ENCODE results near the gene GPRC5C. TPM values are rescaled to one million over a fixed set of nuclear protein-coding genes. Genes with fewer than 3 reads are reported as not detected.

Gene GPRC5C
- total and polyA plus RNA-seq, 9 of the 15 experiments (the other 6 are each of a cell fraction or from before 2014, with no cell fraction given) = 0.28 to 9.0 (median 4.1) TPM

GRCh38 chr17:74493331-74493833 is 61.5 kb downstream of the GPRC5C start (continued):
- TF ChIP-seq JUND (IDR thresholded peaks at IDR 0.05; ENCODE audit: borderline replicate concordance, low read depth, low read length) = peak; percentile 16; the same call in 1 of the 2 replicates
- no peak; the same call in 2 of the 3 replicates for TF ChIP-seq JUND (tag; IDR thresholded peaks at IDR 0.05; ENCODE audit: borderline replicate concordance, low read depth, low read length)
- peak; percentile 87 for TF ChIP-seq REST (IDR thresholded peaks at IDR 0.05; ENCODE audit: borderline replicate concordance)
- TF ChIP-seq REST (CRISPR knock-in tag; IDR thresholded peaks at IDR 0.05; ENCODE audit: low read depth) = no peak

Small RNAs within 50 kb of the gene (small RNA-seq; reads per million reads assigned to genes)
- 0.15 reads per million for gene RNA5SP448

Other genes starting within 250 kb of the GPRC5C start
Only the 7 nearest of the 12 such genes appear.
- gene KIF19, start 105.9 kb upstream of the GPRC5C start, total RNA-seq (2014; rRNA removed) = not detected in 2 replicates
- gene KIF19, start 105.9 kb upstream of the GPRC5C start, total RNA-seq (2014; rRNA removed; fragmentation: Illumina TruSeq; extraction: Trizol) = not detected in 2 replicates
- not detected in 2 replicates for gene KIF19, start 105.9 kb upstream of the GPRC5C start, total RNA-seq (2015; rRNA removed; fragmentation: Illumina TruSeq; extraction: Trizol)
- not detected in 2 replicates for gene KIF19, start 105.9 kb upstream of the GPRC5C start, total RNA-seq (2021)
- 0.10 and 0.19 TPM in 2 replicates for gene KIF19, start 105.9 kb upstream of the GPRC5C start, polyA plus RNA-seq (2011; rRNA removed)
- not detected in 2 replicates for gene KIF19, start 105.9 kb upstream of the GPRC5C start, polyA plus RNA-seq (2014; fragmentation: Illumina TruSeq; extraction: Trizol)
- gene KIF19, start 105.9 kb upstream of the GPRC5C start, polyA plus RNA-seq (2014; fragmentation: Nextera tagmentation; extraction: Ambion mirVana) = not detected
- gene KIF19, start 105.9 kb upstream of the GPRC5C start, polyA plus RNA-seq (2014; rRNA removed) = not detected in 2 replicates
- gene BTBD17, start 70.2 kb upstream of the GPRC5C start, total RNA-seq (2014; rRNA removed) = not detected in 2 replicates
- gene BTBD17, start 70.2 kb upstream of the GPRC5C start, total RNA-seq (2014; rRNA removed; fragmentation: Illumina TruSeq; extraction: Trizol) = not detected in 2 replicates
- not detected in 2 replicates for gene BTBD17, start 70.2 kb upstream of the GPRC5C start, total RNA-seq (2015; rRNA removed; fragmentation: Illumina TruSeq; extraction: Trizol)
- not detected in 2 replicates for gene BTBD17, start 70.2 kb upstream of the GPRC5C start, total RNA-seq (2021)
- not detected in 2 replicates for gene BTBD17, start 70.2 kb upstream of the GPRC5C start, polyA plus RNA-seq (2011; rRNA removed)
- not detected in 2 replicates for gene BTBD17, start 70.2 kb upstream of the GPRC5C start, polyA plus RNA-seq (2014; fragmentation: Illumina TruSeq; extraction: Trizol)
- gene BTBD17, start 70.2 kb upstream of the GPRC5C start, polyA plus RNA-seq (2014; fragmentation: Nextera tagmentation; extraction: Ambion mirVana) = not detected
- not detected in 2 replicates for gene BTBD17, start 70.2 kb upstream of the GPRC5C start, polyA plus RNA-seq (2014; rRNA removed)
- not detected in 2 replicates for gene GPR142, start 64.6 kb upstream of the GPRC5C start, total RNA-seq (2014; rRNA removed)
- gene GPR142, start 64.6 kb upstream of the GPRC5C start, total RNA-seq (2014; rRNA removed; fragmentation: Illumina TruSeq; extraction: Trizol) = not detected in 2 replicates
- not detected in 2 replicates for gene GPR142, start 64.6 kb upstream of the GPRC5C start, total RNA-seq (2015; rRNA removed; fragmentation: Illumina TruSeq; extraction: Trizol)
- not detected in 2 replicates for gene GPR142, start 64.6 kb upstream of the GPRC5C start, total RNA-seq (2021)
- not detected in 2 replicates for gene GPR142, start 64.6 kb upstream of the GPRC5C start, polyA plus RNA-seq (2011; rRNA removed)
- gene GPR142, start 64.6 kb upstream of the GPRC5C start, polyA plus RNA-seq (2014; fragmentation: Illumina TruSeq; extraction: Trizol) = not detected in 2 replicates
- not detected for gene GPR142, start 64.6 kb upstream of the GPRC5C start, polyA plus RNA-seq (2014; fragmentation: Nextera tagmentation; extraction: Ambion mirVana)
- not detected in 2 replicates for gene GPR142, start 64.6 kb upstream of the GPRC5C start, polyA plus RNA-seq (2014; rRNA removed)
- 0.23 and 0.49 TPM in 2 replicates for gene CD300A, start 34.5 kb downstream of the GPRC5C start, total RNA-seq (2014; rRNA removed)
- 0.22 and 0.29 TPM in 2 replicates for gene CD300A, start 34.5 kb downstream of the GPRC5C start, total RNA-seq (2014; rRNA removed; fragmentation: Illumina TruSeq; extraction: Trizol)
- 0.76 and 0.79 TPM in 2 replicates for gene CD300A, start 34.5 kb downstream of the GPRC5C start, total RNA-seq (2015; rRNA removed; fragmentation: Illumina TruSeq; extraction: Trizol)
- gene CD300A, start 34.5 kb downstream of the GPRC5C start, total RNA-seq (2021) = 0.36 and 0.44 TPM in 2 replicates
- gene CD300A, start 34.5 kb downstream of the GPRC5C start, polyA plus RNA-seq (2011; rRNA removed) = 1.7 and 19.7 TPM in 2 replicates
- gene CD300A, start 34.5 kb downstream of the GPRC5C start, polyA plus RNA-seq (2014; fragmentation: Illumina TruSeq; extraction: Trizol) = 0.39 and 0.50 TPM in 2 replicates
- under 1 TPM in 1 of 2 experiments, not detected in 1; 0.21 TPM for gene CD300A, start 34.5 kb downstream of the GPRC5C start, polyA plus RNA-seq (2014; fragmentation: Nextera tagmentation; extraction: Ambion mirVana)
- gene CD300A, start 34.5 kb downstream of the GPRC5C start, polyA plus RNA-seq (2014; rRNA removed) = 0.26 and 0.50 TPM in 2 replicates
- not detected in 2 replicates for gene CD300LB, start 99.4 kb downstream of the GPRC5C start, total RNA-seq (2014; rRNA removed)
- gene CD300LB, start 99.4 kb downstream of the GPRC5C start, total RNA-seq (2014; rRNA removed; fragmentation: Illumina TruSeq; extraction: Trizol) = not detected in 2 replicates
- gene CD300LB, start 99.4 kb downstream of the GPRC5C start, total RNA-seq (2015; rRNA removed; fragmentation: Illumina TruSeq; extraction: Trizol) = not detected in 2 replicates
- not detected in 2 replicates for gene CD300LB, start 99.4 kb downstream of the GPRC5C start, total RNA-seq (2021)
- gene CD300LB, start 99.4 kb downstream of the GPRC5C start, polyA plus RNA-seq (2011; rRNA removed) = not detected in 2 replicates
- gene CD300LB, start 99.4 kb downstream of the GPRC5C start, polyA plus RNA-seq (2014; fragmentation: Illumina TruSeq; extraction: Trizol) = not detected in 2 replicates
- not detected for gene CD300LB, start 99.4 kb downstream of the GPRC5C start, polyA plus RNA-seq (2014; fragmentation: Nextera tagmentation; extraction: Ambion mirVana)
- gene CD300LB, start 99.4 kb downstream of the GPRC5C start, polyA plus RNA-seq (2014; rRNA removed) = not detected in 2 replicates
- gene CD300C, start 114.0 kb downstream of the GPRC5C start, total RNA-seq (2014; rRNA removed) = not detected in 2 replicates
- gene CD300C, start 114.0 kb downstream of the GPRC5C start, total RNA-seq (2014; rRNA removed; fragmentation: Illumina TruSeq; extraction: Trizol) = not detected in 2 replicates
- 0.23 TPM in 1 of 2 replicates, not detected in the other for gene CD300C, start 114.0 kb downstream of the GPRC5C start, total RNA-seq (2015; rRNA removed; fragmentation: Illumina TruSeq; extraction: Trizol)
- gene CD300C, start 114.0 kb downstream of the GPRC5C start, total RNA-seq (2021) = not detected in 2 replicates
- 0.04 TPM in 1 of 2 replicates, not detected in the other for gene CD300C, start 114.0 kb downstream of the GPRC5C start, polyA plus RNA-seq (2011; rRNA removed)
- gene CD300C, start 114.0 kb downstream of the GPRC5C start, polyA plus RNA-seq (2014; fragmentation: Illumina TruSeq; extraction: Trizol) = 0.07 TPM in 1 of 2 replicates, not detected in the other
- not detected for gene CD300C, start 114.0 kb downstream of the GPRC5C start, polyA plus RNA-seq (2014; fragmentation: Nextera tagmentation; extraction: Ambion mirVana)
- 0.16 TPM in 1 of 2 replicates, not detected in the other for gene CD300C, start 114.0 kb downstream of the GPRC5C start, polyA plus RNA-seq (2014; rRNA removed)
- gene CD300H, start 135.4 kb downstream of the GPRC5C start, total RNA-seq (2014; rRNA removed) = not detected in 2 replicates
- gene CD300H, start 135.4 kb downstream of the GPRC5C start, total RNA-seq (2014; rRNA removed; fragmentation: Illumina TruSeq; extraction: Trizol) = not detected in 2 replicates
- not detected in 2 replicates for gene CD300H, start 135.4 kb downstream of the GPRC5C start, total RNA-seq (2015; rRNA removed; fragmentation: Illumina TruSeq; extraction: Trizol)
- not detected in 2 replicates for gene CD300H, start 135.4 kb downstream of the GPRC5C start, total RNA-seq (2021)
- gene CD300H, start 135.4 kb downstream of the GPRC5C start, polyA plus RNA-seq (2011; rRNA removed) = not detected in 2 replicates
- not detected in 2 replicates for gene CD300H, start 135.4 kb downstream of the GPRC5C start, polyA plus RNA-seq (2014; fragmentation: Illumina TruSeq; extraction: Trizol)
- gene CD300H, start 135.4 kb downstream of the GPRC5C start, polyA plus RNA-seq (2014; fragmentation: Nextera tagmentation; extraction: Ambion mirVana) = not detected
- gene CD300H, start 135.4 kb downstream of the GPRC5C start, polyA plus RNA-seq (2014; rRNA removed) = not detected in 2 replicates